Activated T-helper 17 cell treated with anti-CD3 and anti-CD28 coated beads, Interleukin-2, amount 50 U/mL, for 72 hours (primary cell): ENCODE data around the gene TMTC2. TPM values are rescaled to one million over a fixed set of nuclear protein-coding genes. Genes with fewer than 3 reads are reported as not detected.
"Not testable (repeated sequence)": the region's sequence is repeated elsewhere in the genome, so short reads cannot be mapped to it uniquely, and the experiment has no call there.

Source experiments
- ATAC-seq: fragments of 150-1000 bp; cut with Tn5 transposase; replicated peaks from 2 replicates; pipeline ENCODE4 v1.10.0; 2021; ENCODE audit warnings: mild to moderate bottlenecking, moderate library complexity
- H3K27ac Mint-ChIP-seq: one replicate; pipeline ENCODE4 v1.8.0; 2022; ENCODE audit warnings: mixed read lengths
- H3K27me3 Mint-ChIP-seq: one replicate; pipeline ENCODE4 v1.8.0; 2022; ENCODE audit warnings: mixed read lengths
- H3K36me3 Mint-ChIP-seq: one replicate; pipeline ENCODE4 v1.8.0; 2022; ENCODE audit warnings: low read depth, mild to moderate bottlenecking, mixed read lengths
- H3K4me1 Mint-ChIP-seq: one replicate; pipeline ENCODE4 v1.8.0; 2022; ENCODE audit warnings: mixed read lengths
- H3K4me3 Mint-ChIP-seq: one replicate; pipeline ENCODE4 v1.8.0; 2022; ENCODE audit warnings: mild to moderate bottlenecking, mixed read lengths
- H3K9me3 Mint-ChIP-seq: one replicate; pipeline ENCODE4 v1.8.0; 2022; ENCODE audit warnings: mixed read lengths
- total RNA-seq, 2 donors: library from RNA; stranded (reverse); gene quantifications; one replicate each; pipeline ENCODE4 v1.2.3, GENCODE V29; 2022

TMTC2 gene
- total RNA-seq, 2 donors from 2014 or later: 5.8 to 11.2 TPM

GRCh38 chr12:82845076-82845475 is 158.4 kb downstream of the TMTC2 start:
- H3K27me3 Mint-ChIP-seq, H3K36me3 Mint-ChIP-seq, H3K4me3 Mint-ChIP-seq, ATAC-seq, H3K4me1 Mint-ChIP-seq, H3K9me3 Mint-ChIP-seq, H3K27ac Mint-ChIP-seq: not testable (repeated sequence)

- peaks cover 4% of the 10 kb centered on the region for H3K9me3 Mint-ChIP-seq
- no peak overlapping the region for H3K4me3 Mint-ChIP-seq
- H3K27ac Mint-ChIP-seq: no peak overlapping the region
- H3K36me3 Mint-ChIP-seq: no peaks in the 10 kb centered on the region
- no peaks in the 10 kb centered on the region for H3K4me1 Mint-ChIP-seq
- H3K27me3 Mint-ChIP-seq: no peaks in the 10 kb centered on the region
- no peak for ATAC-seq
Measured at GRCh38 chr12:82848845-82849244, 162.1 kb downstream of the TMTC2 start.

DNA sequence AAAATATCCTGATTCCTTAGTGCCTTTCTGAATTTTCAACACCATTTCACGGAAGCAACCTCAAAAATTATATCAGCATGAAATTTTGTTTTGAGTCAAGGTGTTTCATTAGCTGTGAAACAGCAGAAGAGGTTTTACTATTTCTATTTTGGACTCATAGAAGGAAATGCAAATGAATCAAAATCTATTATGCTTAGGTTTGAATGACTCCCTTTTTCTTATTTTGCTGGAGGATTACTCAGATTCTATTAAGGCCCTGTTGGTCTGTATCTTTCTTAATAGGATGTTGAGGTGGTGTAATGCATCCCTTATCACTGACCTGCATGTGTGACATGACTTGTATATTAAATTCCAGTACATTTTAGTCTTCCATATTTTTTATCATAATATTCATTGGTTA is 165.8 kb downstream of the TMTC2 start:
- no peaks in the 10 kb centered on the region for H3K4me1 Mint-ChIP-seq
- H3K9me3 Mint-ChIP-seq: peaks cover 4% of the 10 kb centered on the region

GRCh38 chr12:82855872-82856271 is 169.2 kb downstream of the TMTC2 start:
- Mint-ChIP-seq H3K27ac (no peak overlapping the region), H3K27me3 (no peaks in the 10 kb centered on the region), H3K4me3 (no peak overlapping the region), H3K4me1 (no peaks in the 10 kb centered on the region), H3K9me3 (no peaks in the 10 kb centered on the region), H3K36me3 (peaks cover 19% of the 10 kb centered on the region)
- ATAC-seq: no peak

More for the DNA sequence above, 165.8 kb downstream of the TMTC2 start:
- Mint-ChIP-seq H3K36me3 (peaks cover 12% of the 10 kb centered on the region), H3K27ac (no peak overlapping the region), H3K27me3 (no peaks in the 10 kb centered on the region), H3K4me3 (no peak overlapping the region)
- peak; percentile 18 for ATAC-seq

DNA sequence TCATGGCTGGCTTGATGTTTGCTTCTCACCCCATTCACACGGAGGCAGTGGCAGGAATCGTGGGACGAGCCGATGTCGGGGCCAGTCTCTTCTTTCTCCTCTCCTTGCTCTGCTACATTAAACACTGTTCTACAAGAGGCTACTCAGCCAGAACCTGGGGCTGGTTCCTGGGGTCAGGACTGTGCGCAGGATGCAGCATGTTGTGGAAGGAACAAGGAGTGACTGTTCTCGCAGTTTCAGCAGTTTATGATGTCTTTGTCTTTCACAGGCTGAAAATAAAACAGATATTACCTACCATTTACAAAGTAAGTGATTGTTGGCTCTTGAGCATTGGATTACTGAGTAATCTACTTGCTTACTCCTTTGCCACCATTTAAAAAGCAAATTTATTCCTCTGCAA is 170.6 kb downstream of the TMTC2 start:
- Mint-ChIP-seq H3K27me3 (no peaks in the 10 kb centered on the region), H3K9me3 (no peaks in the 10 kb centered on the region), H3K4me3 (no peak overlapping the region), H3K36me3 (peaks cover 19% of the 10 kb centered on the region), H3K4me1 (no peaks in the 10 kb centered on the region), H3K27ac (no peak overlapping the region)
- no peak for ATAC-seq

DNA sequence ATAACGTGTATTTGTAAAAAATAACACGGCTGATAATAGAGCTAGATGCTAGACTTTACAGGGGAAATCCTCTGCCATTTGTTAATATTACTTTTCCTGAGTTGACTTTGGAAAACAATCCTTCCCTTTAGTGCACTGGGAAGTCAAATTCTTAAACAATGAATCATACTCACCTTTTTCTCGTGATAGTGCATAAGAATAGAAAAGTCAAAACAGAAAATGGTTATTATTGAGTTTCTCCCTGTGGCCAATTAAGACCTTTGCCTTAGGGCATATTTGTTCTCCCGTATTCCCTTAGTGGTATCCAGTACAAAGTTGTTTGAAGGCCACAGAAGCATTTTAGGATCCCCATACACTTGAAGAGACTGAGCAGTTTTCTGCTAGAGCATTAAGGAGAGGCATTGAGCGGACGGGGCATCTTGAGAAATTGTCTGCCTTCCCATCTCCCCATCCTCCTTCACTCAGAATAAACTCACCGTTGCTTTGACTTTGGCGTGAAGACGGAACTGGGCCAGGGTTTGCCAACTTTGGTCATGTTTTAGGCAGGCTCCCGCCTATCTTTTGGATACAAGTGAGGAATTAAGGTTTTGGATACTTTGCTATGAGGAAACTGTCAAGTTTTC is 171.3 kb downstream of the TMTC2 start:
- Mint-ChIP-seq H3K27me3 (no peaks in the 10 kb centered on the region), H3K36me3 (peaks cover 19% of the 10 kb centered on the region), H3K4me1 (no peaks in the 10 kb centered on the region), H3K9me3 (no peaks in the 10 kb centered on the region), H3K27ac (no peak overlapping the region), H3K4me3 (no peak overlapping the region)
- ATAC-seq: no peak

DNA sequence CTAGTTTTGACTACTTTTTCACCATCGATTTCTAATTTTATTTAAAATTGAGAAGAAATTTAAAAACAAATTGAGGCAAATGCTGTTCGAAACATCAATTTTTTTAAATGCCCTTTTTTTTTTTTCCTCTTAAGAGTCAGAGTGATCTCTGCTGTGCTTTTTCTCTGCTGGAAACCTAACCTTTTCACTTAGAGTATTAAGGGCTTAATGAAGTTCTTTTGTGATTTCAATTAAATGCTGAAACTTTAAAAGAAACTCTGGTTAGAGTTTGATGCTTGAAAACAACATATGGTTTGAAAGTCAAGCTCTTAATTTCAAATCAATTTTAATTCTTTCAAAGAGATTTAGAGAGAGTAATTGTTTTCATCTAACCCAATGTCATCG is 171.8 kb downstream of the TMTC2 start:
- H3K36me3 Mint-ChIP-seq: peaks cover 19% of the 10 kb centered on the region
- ATAC-seq: no peak
- no peaks in the 10 kb centered on the region for H3K4me1 Mint-ChIP-seq
- H3K9me3 Mint-ChIP-seq: no peaks in the 10 kb centered on the region
- H3K27ac Mint-ChIP-seq: no peak overlapping the region
- H3K4me3 Mint-ChIP-seq: no peak overlapping the region
- H3K27me3 Mint-ChIP-seq: no peaks in the 10 kb centered on the region

GRCh38 chr12:82862069-82862841 is 175.5 kb downstream of the TMTC2 start:
- H3K4me1 Mint-ChIP-seq: no peaks in the 10 kb centered on the region
- no peak overlapping the region for H3K4me3 Mint-ChIP-seq
- no peak for ATAC-seq
- no peaks in the 10 kb centered on the region for H3K9me3 Mint-ChIP-seq
- peaks cover 10% of the 10 kb centered on the region for H3K36me3 Mint-ChIP-seq
- no peak overlapping the region for H3K27ac Mint-ChIP-seq
- H3K27me3 Mint-ChIP-seq: no peaks in the 10 kb centered on the region

GRCh38 chr12:82862876-82863649 is 176.4 kb downstream of the TMTC2 start:
- H3K27me3 Mint-ChIP-seq: no peaks in the 10 kb centered on the region
- H3K4me3 Mint-ChIP-seq: no peak overlapping the region
- no peak for ATAC-seq
- no peaks in the 10 kb centered on the region for H3K4me1 Mint-ChIP-seq
- peaks cover 2% of the 10 kb centered on the region for H3K36me3 Mint-ChIP-seq
- no peak overlapping the region for H3K27ac Mint-ChIP-seq
- no peaks in the 10 kb centered on the region for H3K9me3 Mint-ChIP-seq

- Mint-ChIP-seq H3K4me1 (no peaks in the 10 kb centered on the region), H3K27me3 (no peaks in the 10 kb centered on the region), H3K4me3 (no peak overlapping the region), H3K36me3 (no peaks in the 10 kb centered on the region), H3K27ac (no peak overlapping the region), H3K9me3 (no peaks in the 10 kb centered on the region)
- no peak for ATAC-seq
Measured at GRCh38 chr12:82866227-82866775, 179.6 kb downstream of the TMTC2 start.

DNA sequence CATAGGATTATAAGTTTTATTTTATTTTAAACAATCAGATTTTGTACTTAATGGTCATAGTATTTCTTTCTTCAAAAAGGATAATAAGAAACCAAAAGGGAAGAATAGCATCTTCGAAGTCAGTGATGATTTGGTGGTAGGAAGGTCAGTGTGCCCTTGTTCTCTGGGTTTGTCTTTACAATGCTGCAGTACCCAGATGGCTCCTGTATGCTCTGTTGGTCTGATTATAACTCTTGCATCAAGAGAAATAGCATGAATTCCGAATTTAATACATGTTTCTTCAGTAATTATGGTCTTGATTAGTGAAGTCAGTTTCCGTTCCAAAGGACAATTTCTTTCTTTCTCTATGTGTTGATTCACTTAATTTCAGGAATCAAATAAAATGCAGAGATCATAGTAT is 180.2 kb downstream of the TMTC2 start:
- Mint-ChIP-seq H3K27me3 (no peaks in the 10 kb centered on the region), H3K4me3 (no peak overlapping the region), H3K27ac (no peak overlapping the region), H3K4me1 (no peaks in the 10 kb centered on the region), H3K36me3 (no peaks in the 10 kb centered on the region), H3K9me3 (no peaks in the 10 kb centered on the region)
- no peak for ATAC-seq

GRCh38 chr12:82867762-82868500 is 181.2 kb downstream of the TMTC2 start:
- Mint-ChIP-seq H3K4me3 (no peak overlapping the region), H3K27me3 (no peaks in the 10 kb centered on the region), H3K9me3 (no peaks in the 10 kb centered on the region), H3K4me1 (no peaks in the 10 kb centered on the region), H3K36me3 (no peaks in the 10 kb centered on the region), H3K27ac (no peak overlapping the region)
- no peak for ATAC-seq

GRCh38 chr12:82870771-82871377 is 184.2 kb downstream of the TMTC2 start:
- H3K9me3 Mint-ChIP-seq: no peaks in the 10 kb centered on the region
- ATAC-seq: no peak
- no peaks in the 10 kb centered on the region for H3K36me3 Mint-ChIP-seq
- H3K4me3 Mint-ChIP-seq: no peak overlapping the region
- H3K4me1 Mint-ChIP-seq: no peaks in the 10 kb centered on the region
- H3K27ac Mint-ChIP-seq: no peak overlapping the region
- no peaks in the 10 kb centered on the region for H3K27me3 Mint-ChIP-seq

DNA sequence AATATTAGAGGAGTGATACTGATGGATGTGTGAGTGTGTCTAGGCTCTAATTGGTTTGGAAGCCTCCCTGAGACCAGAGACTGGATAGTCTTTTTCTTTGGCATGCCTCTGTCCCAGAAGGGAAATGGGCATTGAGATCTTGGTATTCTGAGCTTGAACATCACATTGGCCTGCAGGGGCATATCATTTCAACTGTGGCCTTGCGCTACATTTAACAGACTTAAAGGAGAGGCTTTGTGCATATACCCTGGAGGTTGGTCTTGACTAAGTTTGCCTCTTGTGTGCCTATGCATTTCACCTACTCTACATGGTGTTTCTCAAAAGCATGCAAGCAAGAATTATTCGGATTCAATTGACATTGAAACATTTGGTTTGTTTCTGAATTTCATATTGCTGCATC is 185.4 kb downstream of the TMTC2 start:
- ATAC-seq: no peak
- H3K27ac Mint-ChIP-seq: no peak overlapping the region
- H3K27me3 Mint-ChIP-seq: no peaks in the 10 kb centered on the region
- no peaks in the 10 kb centered on the region for H3K36me3 Mint-ChIP-seq
- H3K4me3 Mint-ChIP-seq: no peak overlapping the region
- no peaks in the 10 kb centered on the region for H3K9me3 Mint-ChIP-seq
- no peaks in the 10 kb centered on the region for H3K4me1 Mint-ChIP-seq
